ENCODE results near the gene NWD2. TPM values are rescaled to one million over a fixed set of nuclear protein-coding genes. Genes with fewer than 3 reads are reported as not detected.

Gene NWD2
- total and polyA plus RNA-seq, 9 of the 15 experiments (the other 6 are each of a cell fraction or from before 2014, with no cell fraction given) = not detected

GRCh38 chr4:37436546-37436945 is 192.0 kb downstream of the NWD2 start:
- no TSS peak for BruUV-seq (replicated peaks)
- ChIA-PET CTCF (ENCODE audit: low intra/inter-chr PET ratio) (no interaction called here), POLR2A (no interaction called here)
- no peaks in the 10 kb centered on the region for H3K36me3 ChIP-seq (ENCODE audit: control insufficient read depth, insufficient read depth, low read length)
- TF ChIP-seq SRSF7 (optimal IDR thresholded peaks at IDR 0.05; ENCODE audit: low read depth, low read length) = no peak
- TF ChIP-seq HIVEP1 (CRISPR knock-in tag; IDR thresholded peaks at IDR 0.05) = no peak
- no peak for TF ChIP-seq ZFPM2 (CRISPR knock-in tag; IDR thresholded peaks at IDR 0.05)
- no peak for TF ChIP-seq ETS2 (tag; IDR thresholded peaks at IDR 0.05; ENCODE audit: borderline replicate concordance, poor library complexity, severe bottlenecking)
- TF ChIP-seq, protein P1, sequence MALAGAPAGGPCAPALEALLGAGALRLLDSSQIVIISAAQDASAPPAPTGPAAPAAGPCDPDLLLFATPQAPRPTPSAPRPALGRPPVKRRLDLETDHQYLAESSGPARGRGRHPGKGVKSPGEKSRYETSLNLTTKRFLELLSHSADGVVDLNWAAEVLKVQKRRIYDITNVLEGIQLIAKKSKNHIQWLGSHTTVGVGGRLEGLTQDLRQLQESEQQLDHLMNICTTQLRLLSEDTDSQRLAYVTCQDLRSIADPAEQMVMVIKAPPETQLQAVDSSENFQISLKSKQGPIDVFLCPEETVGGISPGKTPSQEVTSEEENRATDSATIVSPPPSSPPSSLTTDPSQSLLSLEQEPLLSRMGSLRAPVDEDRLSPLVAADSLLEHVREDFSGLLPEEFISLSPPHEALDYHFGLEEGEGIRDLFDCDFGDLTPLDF (CRISPR knock-in tag; IDR thresholded peaks at IDR 0.05) = no peak
- no peak for TF ChIP-seq DACH1 (IDR thresholded peaks at IDR 0.05; ENCODE audit: partially characterized antibody)
- TF ChIP-seq, protein P2, sequence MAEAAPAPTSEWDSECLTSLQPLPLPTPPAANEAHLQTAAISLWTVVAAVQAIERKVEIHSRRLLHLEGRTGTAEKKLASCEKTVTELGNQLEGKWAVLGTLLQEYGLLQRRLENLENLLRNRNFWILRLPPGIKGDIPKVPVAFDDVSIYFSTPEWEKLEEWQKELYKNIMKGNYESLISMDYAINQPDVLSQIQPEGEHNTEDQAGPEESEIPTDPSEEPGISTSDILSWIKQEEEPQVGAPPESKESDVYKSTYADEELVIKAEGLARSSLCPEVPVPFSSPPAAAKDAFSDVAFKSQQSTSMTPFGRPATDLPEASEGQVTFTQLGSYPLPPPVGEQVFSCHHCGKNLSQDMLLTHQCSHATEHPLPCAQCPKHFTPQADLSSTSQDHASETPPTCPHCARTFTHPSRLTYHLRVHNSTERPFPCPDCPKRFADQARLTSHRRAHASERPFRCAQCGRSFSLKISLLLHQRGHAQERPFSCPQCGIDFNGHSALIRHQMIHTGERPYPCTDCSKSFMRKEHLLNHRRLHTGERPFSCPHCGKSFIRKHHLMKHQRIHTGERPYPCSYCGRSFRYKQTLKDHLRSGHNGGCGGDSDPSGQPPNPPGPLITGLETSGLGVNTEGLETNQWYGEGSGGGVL (CRISPR knock-in tag; IDR thresholded peaks at IDR 0.05) = no peak
- TF ChIP-seq ZNF77 (CRISPR knock-in tag; IDR thresholded peaks at IDR 0.05) = no peak
- no peak for TF ChIP-seq ELF2 (CRISPR knock-in tag; IDR thresholded peaks at IDR 0.05)
- TF ChIP-seq ZNF436 (CRISPR knock-in tag; IDR thresholded peaks at IDR 0.05) = no peak
- no peak for TF ChIP-seq GABPA (tag; conservative IDR thresholded peaks at IDR 0.05; ENCODE audit: low read depth)
- no peaks in the 10 kb centered on the region for H3K9me1 ChIP-seq (ENCODE audit: control insufficient read depth, insufficient read depth, low read length)
- in situ Hi-C loops (cut with MboI) (no loop called here), intact Hi-C loops (cut with micrococcal nuclease) (no loop called here)
- H2AFZ ChIP-seq (ENCODE audit: low read depth, low read length) = no peak overlapping the region
- DNase-seq (ENCODE audit: extremely low read depth in 1 of 4, low spot score in 3 of 4) (no peak), FAIRE-seq (no peak), ATAC-seq (no peak)
- 0% methylated on average over 1 of the region's 1 CpG for WGBS (ENCODE audit: insufficient coverage, low coverage, missing lambda C conversion rate)
- no peaks in the 10 kb centered on the region for H3K9me3 ChIP-seq (replicated peaks; ENCODE audit: control insufficient read depth, insufficient read depth, low read depth, low read length)
- H4K20me1 ChIP-seq (replicated peaks; ENCODE audit: control insufficient read depth, insufficient read depth, low read length) = no peaks in the 10 kb centered on the region
- H3K4me1 ChIP-seq (replicated peaks in 1 of 2; ENCODE audit: control insufficient read depth in 2 of 2, insufficient read depth in 2 of 2, low read length in 2 of 2) = no peaks in the 10 kb centered on the region
- no peaks in the 10 kb centered on the region for H3K79me2 ChIP-seq (ENCODE audit: control insufficient read depth, insufficient read depth, low read length)
- no peak overlapping the region for H3K9ac ChIP-seq (ENCODE audit: insufficient read depth in 1 of 2, low read depth in 2 of 2, low read length in 2 of 2)
- H3K27ac ChIP-seq (ENCODE audit: extremely low read depth, low read depth, low read length) = no peak overlapping the region
- no peak overlapping the region for H3K4me3 ChIP-seq
- no peaks in the 10 kb centered on the region for H3K27me3 ChIP-seq (ENCODE audit: control insufficient read depth in 2 of 2, insufficient read depth in 2 of 2, low read length in 2 of 2)
- H3K4me2 ChIP-seq (ENCODE audit: insufficient read depth, low read length) = no peak overlapping the region
